GM23248 (cell line): ENCODE measurements around the gene LMOD3.

Experiments used
- EZH2 ChIP-seq: fragments of 200-600 bp; sonication (generic); IDR thresholded peaks from 2 replicates; pipeline ENCODE4 v1.6.1; 2018; ENCODE audit warnings: antibody characterized with exemption, mild to moderate bottlenecking; ENCODE audit not compliant: insufficient read depth, poor library complexity, severe bottlenecking
- EZH2phosphoT487 ChIP-seq: fragments of 200-600 bp; sonication (generic); IDR thresholded peaks from 2 replicates; pipeline ENCODE4 v1.6.1; 2018; ENCODE audit warnings: antibody characterized with exemption, moderate library complexity, mild to moderate bottlenecking, low read depth; ENCODE audit not compliant: insufficient read depth

DNA sequence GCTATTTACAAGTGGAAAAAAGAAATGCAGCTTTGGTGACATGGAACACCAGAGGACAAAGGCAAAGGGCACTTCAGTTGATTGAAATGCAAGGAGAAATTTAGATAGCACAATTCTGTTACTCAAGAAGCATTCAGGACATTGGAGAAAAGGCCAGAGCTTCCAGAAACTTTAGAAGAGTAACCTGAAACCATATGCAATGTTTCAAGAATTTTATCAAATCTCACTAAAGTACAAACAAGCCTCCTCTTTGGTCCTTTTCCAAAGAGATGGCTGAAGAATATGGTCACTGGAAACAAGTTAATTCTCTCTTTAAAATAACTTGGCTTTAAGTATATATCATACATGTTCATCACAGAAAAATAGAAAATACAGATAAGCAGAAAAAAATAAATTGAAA is 14.6 kb upstream of the LMOD3 start:
- TF ChIP-seq EZH2phosphoT487 (no peak), EZH2 (no peak)
